ENCODE measurements around the gene TOLLIP.

Gene TOLLIP

DNA sequence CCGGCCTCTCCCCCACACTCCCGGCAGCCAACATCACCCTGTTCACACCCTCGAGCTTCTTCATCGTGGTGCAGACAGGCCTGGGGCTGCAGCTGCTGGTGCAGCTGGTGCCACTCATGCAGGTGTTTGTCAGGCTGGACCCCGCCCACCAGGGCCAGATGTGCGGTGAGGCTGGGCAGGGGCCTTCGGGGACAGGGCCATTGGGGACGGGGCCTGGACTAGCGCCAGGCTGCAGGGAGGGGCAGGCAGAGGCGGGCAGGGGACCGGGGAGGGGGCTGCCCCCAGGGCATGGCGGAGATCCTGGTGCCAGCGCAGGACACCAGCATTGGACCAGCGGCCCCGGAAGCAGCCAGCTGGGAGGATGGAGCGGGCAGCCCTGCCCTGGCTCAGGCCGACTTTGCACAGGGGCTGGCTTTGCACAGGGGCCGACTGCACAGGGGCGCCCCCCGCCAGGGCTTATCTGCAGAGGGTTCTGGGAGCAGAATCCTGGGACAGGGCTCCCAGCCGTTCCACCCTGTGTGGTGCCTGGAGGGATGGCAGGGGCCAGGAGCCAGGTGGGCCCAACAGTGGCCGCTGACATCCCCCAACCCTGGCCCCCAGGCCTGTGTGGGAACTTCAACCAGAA, 77.9 kb downstream of the TOLLIP start:
- DNase-seq (ENCODE audit: low read depth): no peak

- DNase-seq (ENCODE audit: low read depth): no peak
These were observed 78.7 kb downstream of the TOLLIP start for GRCh38 chr11:1230456-1231395.

GRCh38 chr11:1230121-1230455, 79.3 kb downstream of the TOLLIP start:
- DNase-seq (ENCODE audit: low read depth): no peak

DNA sequence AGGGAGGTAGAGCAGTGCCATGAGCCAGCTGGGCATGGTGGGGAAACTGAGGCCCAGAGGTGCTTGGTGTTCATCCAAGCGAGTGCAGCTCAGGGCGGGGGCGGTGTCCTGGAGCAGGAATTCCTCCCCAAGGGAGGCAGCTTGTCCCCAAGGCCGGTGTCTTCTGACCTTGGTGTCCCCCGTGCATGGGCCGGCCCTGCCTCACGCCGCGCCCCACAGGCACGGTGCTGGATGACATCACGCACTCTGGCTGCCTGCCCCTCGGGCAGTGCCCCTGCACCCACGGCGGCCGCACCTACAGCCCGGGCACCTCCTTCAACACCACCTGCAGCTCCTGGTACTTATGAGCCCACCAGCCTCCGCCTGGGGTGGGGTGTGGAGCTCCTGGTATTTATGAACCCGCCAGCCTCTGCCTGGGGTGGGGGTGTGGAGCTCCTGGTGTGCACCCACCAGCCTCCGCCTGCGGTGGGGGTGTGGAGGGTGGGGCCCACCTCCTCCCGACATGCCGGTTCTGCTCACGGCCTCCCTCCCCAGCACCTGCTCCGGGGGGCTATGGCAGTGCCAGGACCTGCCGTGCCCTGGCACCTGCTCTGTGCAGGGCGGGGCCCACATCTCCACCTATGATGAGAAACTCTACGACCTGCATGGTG, 79.8 kb downstream of the TOLLIP start:
- DNase-seq (ENCODE audit: low read depth): no peak

GRCh38 chr11:1228921-1229451, 80.4 kb downstream of the TOLLIP start:
- no peak for DNase-seq (ENCODE audit: low read depth)

GRCh38 chr11:1228101-1228821, 81.2 kb downstream of the TOLLIP start:
- DNase-seq (ENCODE audit: low read depth): no peak

DNA sequence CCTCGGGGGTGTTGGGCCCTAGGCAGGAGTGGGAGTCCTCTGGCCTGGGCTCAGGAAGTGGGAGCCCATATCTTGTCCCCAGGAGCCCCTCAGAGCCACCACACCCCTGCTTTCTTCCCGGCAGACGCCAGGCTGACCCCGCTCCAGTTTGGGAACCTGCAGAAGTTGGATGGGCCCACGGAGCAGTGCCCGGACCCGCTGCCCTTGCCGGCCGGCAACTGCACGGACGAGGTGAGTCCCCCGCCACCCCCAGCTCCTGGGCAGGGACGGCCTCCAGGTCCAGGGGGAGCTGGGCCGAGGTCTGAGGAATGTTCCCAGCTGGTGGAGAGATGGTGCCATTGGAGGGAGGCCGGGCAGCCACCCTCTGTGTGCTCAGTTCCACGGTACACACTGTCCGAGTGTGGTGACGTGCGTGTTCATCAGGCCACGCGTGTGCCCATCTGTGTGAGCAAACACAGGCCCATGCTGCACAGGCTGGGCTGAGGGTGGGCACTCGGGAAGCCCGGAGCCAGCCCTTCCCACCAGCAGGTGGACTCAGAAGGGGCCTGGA, 81.8 kb downstream of the TOLLIP start:
- DNase-seq (ENCODE audit: low read depth): no peak

- DNase-seq (ENCODE audit: low read depth): no peak
These were observed 82.4 kb downstream of the TOLLIP start for GRCh38 chr11:1226986-1227550.

DNA sequence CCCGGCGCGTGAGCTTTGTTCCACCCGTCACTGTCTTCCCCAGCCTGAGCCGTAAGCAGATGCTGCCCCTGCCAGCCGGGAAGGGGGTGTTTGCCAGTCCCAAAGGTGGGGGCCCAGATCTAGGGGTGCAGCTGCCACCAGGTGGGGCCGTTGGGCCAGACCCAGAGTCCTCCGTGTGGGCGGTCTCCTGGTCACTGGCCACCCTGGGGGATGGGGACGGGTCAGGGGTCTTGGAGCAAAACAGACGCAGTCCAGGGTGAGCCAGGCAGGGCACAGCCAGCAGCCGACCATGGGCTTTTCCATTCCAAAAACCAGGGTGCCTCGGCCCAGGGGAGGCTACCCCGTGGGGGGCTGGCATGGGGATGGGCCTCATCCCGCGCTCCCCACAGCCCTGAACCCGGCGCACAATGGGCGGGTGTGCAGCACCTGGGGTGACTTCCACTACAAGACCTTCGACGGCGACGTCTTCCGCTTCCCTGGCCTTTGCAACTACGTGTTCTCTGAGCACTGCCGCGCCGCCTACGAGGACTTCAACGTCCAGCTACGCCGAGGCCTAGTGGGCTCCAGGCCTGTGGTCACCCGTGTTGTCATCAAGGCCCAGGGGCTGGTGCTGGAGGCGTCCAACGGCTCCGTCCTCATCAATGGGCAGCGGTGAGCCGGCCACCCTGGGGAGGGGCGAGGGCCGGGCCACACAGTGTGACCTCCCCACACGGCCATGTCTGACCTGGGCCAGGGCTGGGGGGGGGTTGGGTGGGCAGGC, 83.0 kb downstream of the TOLLIP start:
- DNase-seq (ENCODE audit: low read depth): no peak

- no peak for DNase-seq (ENCODE audit: low read depth)
These were observed 83.8 kb downstream of the TOLLIP start for GRCh38 chr11:1225386-1226225.

DNA sequence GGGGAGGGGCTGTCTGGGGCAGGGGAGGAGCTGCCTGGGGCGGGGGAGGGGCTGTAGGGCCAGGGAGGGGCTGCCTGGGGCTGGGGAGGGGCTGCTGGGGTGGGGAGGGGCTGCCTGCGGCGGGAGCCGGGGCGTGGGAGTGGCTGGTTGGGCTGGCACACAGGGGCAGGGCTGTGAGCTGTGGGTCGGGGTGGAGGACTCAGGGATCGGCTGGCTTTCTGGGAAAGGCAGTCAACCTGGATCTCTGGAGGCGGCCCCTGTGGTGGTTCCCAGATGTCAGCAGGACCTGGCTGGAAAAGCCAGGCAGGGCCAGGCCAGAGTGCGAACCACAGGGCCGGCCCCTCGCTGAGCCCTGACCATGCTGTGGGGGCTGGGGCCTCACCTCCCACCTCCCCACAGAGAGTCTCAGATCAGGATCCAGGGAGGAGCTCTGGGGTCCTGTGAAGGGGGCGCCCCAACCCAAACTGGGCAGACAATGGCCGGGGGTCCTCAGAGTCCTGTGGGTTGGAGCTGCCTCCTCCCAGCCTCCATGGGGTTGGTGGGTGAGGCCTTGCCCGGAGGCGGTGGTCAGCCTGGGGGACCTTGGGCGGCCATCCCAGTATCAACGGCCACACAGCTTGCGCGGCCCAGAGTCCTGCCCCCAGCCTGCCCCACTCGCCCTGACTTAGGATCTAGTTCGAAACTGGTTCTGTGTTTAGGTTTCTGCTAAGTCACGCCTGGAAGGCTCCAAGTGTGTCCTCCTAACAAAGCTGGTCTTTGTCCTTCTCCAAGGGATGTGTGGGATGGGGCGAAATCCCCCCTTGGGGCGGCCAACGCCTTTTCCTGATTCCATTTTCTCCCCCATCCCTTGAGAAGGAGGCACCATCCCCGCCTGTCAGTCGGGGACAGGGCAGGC, 84.7 kb downstream of the TOLLIP start:
- DNase-seq (ENCODE audit: low read depth): no peak
